K562 (cell line): ENCODE data around the gene SETD4. TPM values are rescaled to one million over a fixed set of nuclear protein-coding genes. Genes with fewer than 3 reads are reported as not detected.

Experiments
- ATF7 ChIP-seq: fragments of 450-650 bp; IDR thresholded peaks from 2 replicates; pipeline ENCODE4 v1.7.1; 2014; ENCODE audit warnings: mild to moderate bottlenecking, moderate library complexity
- BACH1 ChIP-seq: fragments of 200-800 bp; sonication (Bioruptor generic); IDR thresholded peaks from 2 replicates; pipeline ENCODE4 v1.6.1; 2016; ENCODE audit warnings: missing genetic modification characterization, missing compliant biosample characterization
- CREM ChIP-seq: IDR thresholded peaks from 2 replicates; pipeline ENCODE4 v1.6.1; 2014; ENCODE audit warnings: antibody characterized with exemption, low read depth
- JUND ChIP-seq, 2 experiments: IDR thresholded peaks; 2 replicates in 1 of 2; 3 replicates in 1 of 2; pipeline ENCODE4 v1.6.1; 2011; ENCODE audit warnings: borderline replicate concordance in 2 of 2, low read depth in 2 of 2, low read length in 2 of 2, improper control_type of control experiment in 1 of 2, missing biosample characterization in 1 of 2, missing genetic modification characterization in 1 of 2, missing genetic modification reagents in 1 of 2
- NFE2 ChIP-seq: IDR thresholded peaks from 2 replicates; pipeline ENCODE4 v1.6.1; 2014; ENCODE audit warnings: antibody characterized with exemption, low read depth
- SPI1 ChIP-seq: IDR thresholded peaks from 2 replicates; pipeline ENCODE4 v1.6.1; 2011; ENCODE audit warnings: low read depth, low read length, control low read depth, borderline replicate concordance
- THAP7 ChIP-seq: fragments of 250-450 bp; sonication (Bioruptor Pico); IDR thresholded peaks from 2 replicates; pipeline ENCODE4 v1.5.0; 2021
- YY1 ChIP-seq, 3 experiments: IDR thresholded peaks; 2 replicates each; pipeline ENCODE4 v1.6.1; 2011; ENCODE audit warnings: low read length in 2 of 3, mild to moderate bottlenecking in 2 of 3, moderate library complexity in 2 of 3, borderline replicate concordance in 1 of 3, control low read depth in 1 of 3, low read depth in 1 of 3; ENCODE audit not compliant: insufficient read depth in 3 of 3, insufficient replicate concordance in 2 of 3, control insufficient read depth in 1 of 3, insufficient read length in 1 of 3; ENCODE audit errors: extremely low read depth in 1 of 3
- ZFP1 ChIP-seq: fragments of 450-650 bp; formaldehyde crosslinking; IDR thresholded peaks from 2 replicates; pipeline ENCODE4 v1.4.0; 2020; ENCODE audit warnings: mild to moderate bottlenecking, mixed read lengths
- ZNF165 ChIP-seq: fragments of 250-450 bp; sonication (Bioruptor Pico); IDR thresholded peaks from 2 replicates; pipeline ENCODE4 v1.4.0; 2020; ENCODE audit warnings: borderline replicate concordance
- ZNF609 ChIP-seq: sonication (generic); formaldehyde crosslinking; IDR thresholded peaks from 2 replicates; pipeline ENCODE4 v1.8.1; 2023; ENCODE audit warnings: missing genetic modification reagents, mild to moderate bottlenecking, borderline replicate concordance
- ZNF644 ChIP-seq: fragments of 200-800 bp; sonication (Bioruptor generic); IDR thresholded peaks from 2 replicates; pipeline ENCODE4 v1.6.1; 2016; ENCODE audit warnings: low read depth, missing genetic modification characterization, missing compliant biosample characterization
- polyA plus RNA-seq, 8 experiments: library from polyadenylated mRNA; depleted of rRNA in 4 of 8; stranded (reverse) in 5 of 8; unstranded in 3 of 8; fragments of >200 nt; fragmentation: Nextera tagmentation in 2 of 8; fragmentation: Illumina TruSeq in 1 of 8; extraction: Ambion mirVana in 2 of 8; extraction: Trizol in 1 of 8; gene quantifications; 2 replicates each; pipeline versions ENCODE4 v1.2.1 to v1.2.3, GENCODE V29; 2011 to 2014; ENCODE audit warnings: inconsistent platforms in 1 of 8, missing spikeins in 1 of 8
- total RNA-seq, 7 experiments: library from RNA; depleted of rRNA in 6 of 7; stranded (reverse); fragments of >200 nt in 6 of 7; fragmentation: Illumina TruSeq in 2 of 7; extraction: Trizol in 2 of 7; gene quantifications; 2 replicates each; pipeline versions ENCODE4 v1.2.1 to v1.2.3, GENCODE V29; 2011 to 2021; ENCODE audit warnings: low replicate concordance in 1 of 7
- TF ChIP-seq, protein P1 (sequence below): fragments of 250-450 bp; sonication (Bioruptor Pico); IDR thresholded peaks from 2 replicates; pipeline ENCODE4 v1.5.0; 2022; ENCODE audit warnings: mild to moderate bottlenecking
- TF ChIP-seq, protein P2 (sequence below), 2 experiments: fragments of 450-650 bp in 1 of 2; sonication (generic) in 1 of 2; formaldehyde crosslinking in 1 of 2; IDR thresholded peaks in 1 of 2; conservative IDR thresholded peaks in 1 of 2; 2 replicates each; pipeline versions ENCODE4 v1.6.1 to v1.8.1; 2016 to 2023; ENCODE audit warnings: mild to moderate bottlenecking in 2 of 2, moderate library complexity in 2 of 2, inconsistent platforms in 1 of 2, missing genetic modification reagents in 1 of 2

The SETD4 gene
- total and polyA plus RNA-seq, 9 of the 15 experiments (the other 6 are each of a cell fraction or from before 2014, with no cell fraction given), result 16.1 to 51.3 (median 25.7) TPM

DNA sequence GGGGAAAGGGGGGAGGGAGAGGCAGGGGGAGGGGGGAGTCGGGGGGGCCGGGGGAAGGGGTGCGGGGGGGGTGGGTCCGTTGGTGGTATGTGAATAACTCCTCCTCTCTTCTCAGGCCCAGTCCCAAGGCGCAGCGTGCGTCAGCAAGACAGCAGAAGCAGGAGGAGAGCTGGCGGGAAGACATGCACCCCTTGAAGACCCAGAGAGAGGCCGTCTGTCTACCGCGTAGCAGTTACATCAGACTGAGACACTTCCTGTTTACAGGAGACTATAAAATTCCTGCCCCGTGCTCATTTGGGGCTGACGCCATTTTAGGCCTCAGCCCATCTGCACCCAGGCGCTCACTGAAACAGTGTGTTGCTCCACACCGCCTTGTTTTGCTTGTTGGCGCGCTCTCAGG lies 55.3 kb downstream of the SETD4 start (continued):
- TF ChIP-seq, protein P1, sequence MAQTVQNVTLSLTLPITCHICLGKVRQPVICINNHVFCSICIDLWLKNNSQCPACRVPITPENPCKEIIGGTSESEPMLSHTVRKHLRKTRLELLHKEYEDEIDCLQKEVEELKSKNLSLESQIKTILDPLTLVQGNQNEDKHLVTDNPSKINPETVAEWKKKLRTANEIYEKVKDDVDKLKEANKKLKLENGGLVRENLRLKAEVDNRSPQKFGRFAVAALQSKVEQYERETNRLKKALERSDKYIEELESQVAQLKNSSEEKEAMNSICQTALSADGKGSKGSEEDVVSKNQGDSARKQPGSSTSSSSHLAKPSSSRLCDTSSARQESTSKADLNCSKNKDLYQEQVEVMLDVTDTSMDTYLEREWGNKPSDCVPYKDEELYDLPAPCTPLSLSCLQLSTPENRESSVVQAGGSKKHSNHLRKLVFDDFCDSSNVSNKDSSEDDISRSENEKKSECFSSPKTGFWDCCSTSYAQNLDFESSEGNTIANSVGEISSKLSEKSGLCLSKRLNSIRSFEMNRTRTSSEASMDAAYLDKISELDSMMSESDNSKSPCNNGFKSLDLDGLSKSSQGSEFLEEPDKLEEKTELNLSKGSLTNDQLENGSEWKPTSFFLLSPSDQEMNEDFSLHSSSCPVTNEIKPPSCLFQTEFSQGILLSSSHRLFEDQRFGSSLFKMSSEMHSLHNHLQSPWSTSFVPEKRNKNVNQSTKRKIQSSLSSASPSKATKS (CRISPR knock-in tag), result 0 out of 2 replicates have a peak, but pooled peaks have one; percentile 6
- peak; percentile 52; the same call in 1 of the 2 replicates for TF ChIP-seq THAP7 (CRISPR knock-in tag)
- TF ChIP-seq ZFP1, result no peak
- TF ChIP-seq CREM, result peak; percentile 58
- no peak for TF ChIP-seq BACH1
- TF ChIP-seq ZNF609 (CRISPR knock-in tag), result no peak
- 0 out of 2 replicates have a peak, but pooled peaks have one; percentile 19 for TF ChIP-seq JUND (IDR thresholded peaks at IDR 0.05; ENCODE audit: borderline replicate concordance, low read depth, low read length)
- no peak for TF ChIP-seq JUND (tag; IDR thresholded peaks at IDR 0.05; ENCODE audit: borderline replicate concordance, low read depth, low read length)
- TF ChIP-seq, protein P2, sequence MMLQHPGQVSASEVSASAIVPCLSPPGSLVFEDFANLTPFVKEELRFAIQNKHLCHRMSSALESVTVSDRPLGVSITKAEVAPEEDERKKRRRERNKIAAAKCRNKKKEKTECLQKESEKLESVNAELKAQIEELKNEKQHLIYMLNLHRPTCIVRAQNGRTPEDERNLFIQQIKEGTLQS (IDR thresholded peaks at IDR 0.05), result peak; percentile 36; the same call in 1 of the 2 replicates
- TF ChIP-seq, protein P2 (CRISPR knock-in tag; conservative IDR thresholded peaks at IDR 0.05), result no peak
- peak; percentile 23; the same call in 1 of the 2 replicates for TF ChIP-seq ATF7
- peak; percentile 68; the same call in 1 of the 2 replicates for TF ChIP-seq SPI1
- TF ChIP-seq YY1 (IDR thresholded peaks at IDR 0.05; ENCODE audit: borderline replicate concordance in 1 of 3, control insufficient read depth in 1 of 3, extremely low read depth in 1 of 3, insufficient read depth in 3 of 3, insufficient read length in 1 of 3, insufficient replicate concordance in 2 of 3, low read depth in 1 of 3, low read length in 2 of 3), result peak in 2 of 3 experiments; percentile 35 to 79
- TF ChIP-seq NFE2, result peak; percentile 37
- no peak for TF ChIP-seq ZNF165 (CRISPR knock-in tag)
- 0 out of 2 replicates have a peak, but pooled peaks have one; percentile 49 for TF ChIP-seq ZNF644
- TF ChIP-seq, all 486 proteins: peak for 41
